ENCODE measurements around the gene CEMIP2. TPM values are rescaled to one million over a fixed set of nuclear protein-coding genes. Genes with fewer than 3 reads are reported as not detected.

The CEMIP2 gene
- total and polyA plus RNA-seq, 4 donors, result 18.8 to 123 (median 38.6) TPM

DNA sequence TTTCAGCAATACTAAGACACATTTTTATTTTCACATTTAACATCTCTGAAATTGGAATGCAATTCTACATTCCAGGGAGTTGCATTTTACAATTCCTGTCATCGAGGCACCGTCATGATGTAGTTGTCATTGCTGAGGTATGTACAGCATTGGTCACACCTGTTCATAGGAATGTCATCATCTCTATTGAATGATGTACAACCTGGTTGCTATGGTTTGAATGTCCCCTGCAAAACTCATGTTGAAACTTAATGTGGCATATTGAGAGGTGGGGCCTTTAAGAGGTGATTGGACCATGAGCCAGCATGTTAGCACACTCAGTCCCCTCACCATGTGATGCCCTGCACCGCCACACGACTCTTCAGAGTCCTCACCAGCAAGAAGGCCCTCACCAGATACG is 103.1 kb downstream of the CEMIP2 start:
- H3K27me3 ChIP-seq (ENCODE audit: control insufficient read depth in 4 of 4, insufficient read depth in 4 of 4, low read length in 3 of 4), result no peaks in the 10 kb centered on the region
- H3K9me3 ChIP-seq (ENCODE audit: control insufficient read depth in 4 of 4, low read length in 3 of 4), result no peaks in the 10 kb centered on the region
- no peak overlapping the region for H3K27ac ChIP-seq (ENCODE audit: low read depth in 1 of 2, low read length in 2 of 2)
- 97% methylated on average over 5 of the region's 5 CpGs for WGBS
- no peak overlapping the region for H3K9ac ChIP-seq (ENCODE audit: low read depth in 1 of 2, low read length in 2 of 2)
- H3K4me1 ChIP-seq (ENCODE audit: control insufficient read depth in 4 of 4, insufficient read depth in 4 of 4, low read length in 3 of 4), result peaks cover 0 to 9% (median 0%) of the 10 kb centered on the region in 4 donors
- H3K36me3 ChIP-seq (ENCODE audit: control insufficient read depth in 4 of 4, insufficient read depth in 3 of 4, low read depth in 1 of 4, low read length in 3 of 4), result no peaks in the 10 kb centered on the region
- TF ChIP-seq RAD21 (IDR thresholded peaks at IDR 0.05) (no peak), HNF4G (IDR thresholded peaks at IDR 0.05) (no peak), FOXA2 (IDR thresholded peaks at IDR 0.05) (no peak), YY1 (IDR thresholded peaks at IDR 0.05) (no peak), FOXA1 (IDR thresholded peaks at IDR 0.05) (no peak), HNF4A (conservative IDR thresholded peaks at IDR 0.05) (no peak), NR2F2 (IDR thresholded peaks at IDR 0.05) (no peak), RXRA (IDR thresholded peaks at IDR 0.05) (no peak)
- TF ChIP-seq, protein P1, sequence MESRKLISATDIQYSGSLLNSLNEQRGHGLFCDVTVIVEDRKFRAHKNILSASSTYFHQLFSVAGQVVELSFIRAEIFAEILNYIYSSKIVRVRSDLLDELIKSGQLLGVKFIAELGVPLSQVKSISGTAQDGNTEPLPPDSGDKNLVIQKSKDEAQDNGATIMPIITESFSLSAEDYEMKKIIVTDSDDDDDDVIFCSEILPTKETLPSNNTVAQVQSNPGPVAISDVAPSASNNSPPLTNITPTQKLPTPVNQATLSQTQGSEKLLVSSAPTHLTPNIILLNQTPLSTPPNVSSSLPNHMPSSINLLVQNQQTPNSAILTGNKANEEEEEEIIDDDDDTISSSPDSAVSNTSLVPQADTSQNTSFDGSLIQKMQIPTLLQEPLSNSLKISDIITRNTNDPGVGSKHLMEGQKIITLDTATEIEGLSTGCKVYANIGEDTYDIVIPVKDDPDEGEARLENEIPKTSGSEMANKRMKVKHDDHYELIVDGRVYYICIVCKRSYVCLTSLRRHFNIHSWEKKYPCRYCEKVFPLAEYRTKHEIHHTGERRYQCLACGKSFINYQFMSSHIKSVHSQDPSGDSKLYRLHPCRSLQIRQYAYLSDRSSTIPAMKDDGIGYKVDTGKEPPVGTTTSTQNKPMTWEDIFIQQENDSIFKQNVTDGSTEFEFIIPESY (IDR thresholded peaks at IDR 0.05), result no peak
- TF ChIP-seq, protein P2, sequence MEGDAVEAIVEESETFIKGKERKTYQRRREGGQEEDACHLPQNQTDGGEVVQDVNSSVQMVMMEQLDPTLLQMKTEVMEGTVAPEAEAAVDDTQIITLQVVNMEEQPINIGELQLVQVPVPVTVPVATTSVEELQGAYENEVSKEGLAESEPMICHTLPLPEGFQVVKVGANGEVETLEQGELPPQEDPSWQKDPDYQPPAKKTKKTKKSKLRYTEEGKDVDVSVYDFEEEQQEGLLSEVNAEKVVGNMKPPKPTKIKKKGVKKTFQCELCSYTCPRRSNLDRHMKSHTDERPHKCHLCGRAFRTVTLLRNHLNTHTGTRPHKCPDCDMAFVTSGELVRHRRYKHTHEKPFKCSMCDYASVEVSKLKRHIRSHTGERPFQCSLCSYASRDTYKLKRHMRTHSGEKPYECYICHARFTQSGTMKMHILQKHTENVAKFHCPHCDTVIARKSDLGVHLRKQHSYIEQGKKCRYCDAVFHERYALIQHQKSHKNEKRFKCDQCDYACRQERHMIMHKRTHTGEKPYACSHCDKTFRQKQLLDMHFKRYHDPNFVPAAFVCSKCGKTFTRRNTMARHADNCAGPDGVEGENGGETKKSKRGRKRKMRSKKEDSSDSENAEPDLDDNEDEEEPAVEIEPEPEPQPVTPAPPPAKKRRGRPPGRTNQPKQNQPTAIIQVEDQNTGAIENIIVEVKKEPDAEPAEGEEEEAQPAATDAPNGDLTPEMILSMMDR (IDR thresholded peaks at IDR 0.05; ENCODE audit: low read depth, low read length, missing input control), result no peak
- H3K4me3 ChIP-seq (ENCODE audit: low read depth in 1 of 3, low read length in 3 of 3), result no peak overlapping the region
- no peak for DNase-seq (ENCODE audit: low spot score)

- H3K27me3 ChIP-seq (ENCODE audit: control insufficient read depth in 4 of 4, insufficient read depth in 4 of 4, low read length in 3 of 4), result no peaks in the 10 kb centered on the region
- H3K4me1 ChIP-seq (ENCODE audit: control insufficient read depth in 4 of 4, insufficient read depth in 4 of 4, low read length in 3 of 4), result peaks cover 0 to 6% (median 0%) of the 10 kb centered on the region in 4 donors
- whole genome bisulfite sequencing, result 78% methylated on average over 3 of the region's 3 CpGs
- no peak overlapping the region for H3K4me3 ChIP-seq (ENCODE audit: low read depth in 1 of 3, low read length in 3 of 3)
- H3K27ac ChIP-seq (ENCODE audit: low read depth in 1 of 2, low read length in 2 of 2), result no peak overlapping the region
- no peak for DNase-seq (ENCODE audit: low spot score)
- H3K36me3 ChIP-seq (ENCODE audit: control insufficient read depth in 4 of 4, insufficient read depth in 3 of 4, low read depth in 1 of 4, low read length in 3 of 4), result no peaks in the 10 kb centered on the region
- H3K9ac ChIP-seq (ENCODE audit: low read depth in 1 of 2, low read length in 2 of 2), result no peak overlapping the region
- no peaks in the 10 kb centered on the region for H3K9me3 ChIP-seq (ENCODE audit: control insufficient read depth in 4 of 4, low read length in 3 of 4)
- no peak for TF ChIP-seq REST (IDR thresholded peaks at IDR 0.05)
- TF ChIP-seq RAD21 (IDR thresholded peaks at IDR 0.05), result no peak
- TF ChIP-seq RXRA (IDR thresholded peaks at IDR 0.05), result no peak
- TF ChIP-seq TAF1 (conservative IDR thresholded peaks at IDR 0.05), result no peak
- TF ChIP-seq EGR1 (IDR thresholded peaks at IDR 0.05; ENCODE audit: low read depth in 2 of 2), result no peak
- no peak for TF ChIP-seq FOXA2 (IDR thresholded peaks at IDR 0.05)
- TF ChIP-seq JUND (IDR thresholded peaks at IDR 0.05), result no peak
- TF ChIP-seq, protein P3, sequence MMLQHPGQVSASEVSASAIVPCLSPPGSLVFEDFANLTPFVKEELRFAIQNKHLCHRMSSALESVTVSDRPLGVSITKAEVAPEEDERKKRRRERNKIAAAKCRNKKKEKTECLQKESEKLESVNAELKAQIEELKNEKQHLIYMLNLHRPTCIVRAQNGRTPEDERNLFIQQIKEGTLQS (IDR thresholded peaks at IDR 0.05), result no peak
- TF ChIP-seq MAX (IDR thresholded peaks at IDR 0.05), result no peak
- TF ChIP-seq, protein P1 (IDR thresholded peaks at IDR 0.05), result no peak
- TF ChIP-seq GABPA (IDR thresholded peaks at IDR 0.05 in 1 of 2, conservative IDR thresholded peaks at IDR 0.05 in 1 of 2), result no peak
- TF ChIP-seq NR2F2 (IDR thresholded peaks at IDR 0.05), result no peak
- no peak for TF ChIP-seq HNF4G (IDR thresholded peaks at IDR 0.05)
- TF ChIP-seq FOXA1 (IDR thresholded peaks at IDR 0.05), result no peak
Measured at GRCh38 chr9:71664566-71664965, 103.7 kb downstream of the CEMIP2 start.

Measured in liver (tissue), 9 donors.